GM19324 (cell line): ENCODE data around the gene CCN5.

Experiments used
- ATAC-seq: cut with Tn5 transposase; IDR thresholded peaks from one replicate; pipeline ENCODE4 v1.9.1; 2021; ENCODE audit warnings: mild to moderate bottlenecking, moderate library complexity; ENCODE audit not compliant: unreplicated experiment, low FRiP score

Gene CCN5

DNA sequence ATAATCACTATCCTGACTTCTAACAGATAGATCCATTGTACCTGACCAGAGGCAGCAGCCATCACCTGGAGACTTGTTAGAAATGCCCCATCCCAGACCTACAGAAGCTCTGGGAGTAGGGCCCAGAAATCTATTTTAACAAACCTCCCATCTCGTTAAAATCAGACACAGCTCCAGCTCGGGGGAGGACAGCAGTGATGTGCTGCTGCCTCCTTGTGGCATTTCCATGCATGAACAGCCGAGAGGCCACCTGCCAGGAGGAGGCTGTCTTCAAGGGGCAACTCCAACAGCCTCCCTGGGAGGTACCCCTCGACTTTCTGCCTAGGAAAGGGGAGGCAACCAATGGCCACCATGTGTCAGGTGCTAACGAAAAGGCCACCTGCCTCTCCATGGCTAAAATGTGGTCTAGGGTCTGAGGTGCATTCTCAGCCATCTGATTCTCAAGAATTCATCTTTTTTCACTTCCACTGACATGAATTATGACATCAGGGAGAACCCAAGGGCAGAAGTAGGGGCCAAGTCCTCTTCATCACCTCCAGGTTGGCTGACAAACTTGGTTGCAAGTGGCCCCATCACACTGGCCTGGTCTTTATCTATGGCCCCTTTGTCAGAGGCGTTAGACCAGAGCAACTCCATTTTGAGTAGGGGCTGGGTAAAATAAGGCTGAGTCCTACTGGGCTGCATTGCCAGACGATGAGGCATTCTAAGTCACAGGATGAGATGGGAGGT is 18.3 kb downstream of the CCN5 start:
- ATAC-seq, result no peak

DNA sequence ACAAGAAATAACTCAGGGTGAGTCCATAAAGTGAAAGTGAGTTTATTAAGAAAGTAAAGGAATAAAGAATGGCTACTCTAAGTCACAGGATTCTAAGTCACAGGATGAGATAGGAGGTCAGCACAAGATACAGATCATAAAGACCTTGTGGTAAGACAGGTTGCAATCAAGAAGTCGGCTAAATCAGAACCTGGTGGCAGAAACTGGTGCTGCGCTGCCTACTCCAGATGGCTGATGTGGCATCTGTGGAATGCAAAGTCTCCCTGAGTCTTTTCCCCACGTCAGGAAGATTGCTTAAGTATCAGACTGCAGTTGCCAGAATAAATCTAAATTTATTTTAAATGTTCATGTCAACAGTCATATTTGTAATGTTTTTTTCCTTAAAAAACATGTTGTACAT is 19.8 kb downstream of the CCN5 start:
- no peak for ATAC-seq

- no peak for ATAC-seq
Measured at GRCh38 chr20:44735816-44736169, 20.6 kb downstream of the CCN5 start.

DNA sequence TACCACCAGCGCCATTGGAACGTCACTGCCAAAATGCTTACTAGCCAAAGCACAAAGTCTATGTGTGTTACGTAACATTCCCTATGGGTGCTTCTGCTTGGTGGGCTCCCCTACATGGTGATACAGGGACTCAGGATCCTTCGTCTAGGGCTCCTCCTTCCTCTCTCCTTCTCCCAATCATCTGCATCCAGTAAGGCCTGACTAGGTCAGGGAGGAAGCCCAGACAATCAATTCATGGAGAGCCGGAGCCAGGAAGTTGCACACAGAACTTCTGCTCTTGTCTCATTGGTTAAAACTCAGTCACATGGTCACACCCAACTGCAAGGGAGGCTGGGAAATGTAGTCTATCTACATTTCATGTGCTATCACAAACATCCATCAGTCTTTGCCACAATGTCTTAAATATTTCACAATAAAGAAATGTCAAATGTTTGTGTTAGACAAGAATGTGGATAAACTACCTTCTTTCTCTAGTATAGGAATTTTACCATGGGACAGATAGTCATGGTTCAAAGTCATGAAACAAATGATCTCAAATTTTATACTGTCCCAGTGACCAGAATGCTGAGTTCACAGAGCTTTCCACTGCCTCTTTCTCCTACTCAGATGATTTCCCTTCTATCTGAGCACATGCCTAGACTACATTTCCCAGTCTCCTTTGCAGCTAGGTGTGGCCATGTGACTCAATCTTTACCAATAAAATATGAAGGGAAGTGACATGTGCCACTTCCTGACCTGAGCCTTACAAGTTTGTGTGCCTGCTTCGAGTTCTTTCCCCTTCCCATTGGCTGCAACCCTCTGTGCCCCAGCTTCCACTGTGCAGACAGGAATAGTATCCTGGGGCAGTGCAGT is 21.2 kb downstream of the CCN5 start:
- ATAC-seq, result no peak

DNA sequence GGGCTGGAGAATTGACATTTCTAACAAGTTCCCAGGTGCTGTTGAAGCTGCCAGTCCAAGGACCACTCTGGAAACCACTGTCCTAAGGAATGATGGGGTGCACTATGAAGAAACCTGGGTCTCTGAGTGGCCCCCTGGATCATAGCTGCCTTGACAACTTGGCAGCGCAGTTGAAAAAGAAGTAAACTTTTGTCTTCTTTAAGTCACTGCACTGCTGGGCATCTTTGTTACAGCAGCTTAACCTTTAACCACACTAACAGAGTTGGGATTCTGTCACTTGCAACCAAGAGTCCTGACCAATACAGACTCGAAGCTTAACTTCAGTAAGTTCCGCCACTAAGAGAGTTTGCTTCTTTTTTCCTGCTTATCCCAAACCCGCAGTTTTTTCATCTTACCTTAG is 21.9 kb downstream of the CCN5 start:
- no peak for ATAC-seq

DNA sequence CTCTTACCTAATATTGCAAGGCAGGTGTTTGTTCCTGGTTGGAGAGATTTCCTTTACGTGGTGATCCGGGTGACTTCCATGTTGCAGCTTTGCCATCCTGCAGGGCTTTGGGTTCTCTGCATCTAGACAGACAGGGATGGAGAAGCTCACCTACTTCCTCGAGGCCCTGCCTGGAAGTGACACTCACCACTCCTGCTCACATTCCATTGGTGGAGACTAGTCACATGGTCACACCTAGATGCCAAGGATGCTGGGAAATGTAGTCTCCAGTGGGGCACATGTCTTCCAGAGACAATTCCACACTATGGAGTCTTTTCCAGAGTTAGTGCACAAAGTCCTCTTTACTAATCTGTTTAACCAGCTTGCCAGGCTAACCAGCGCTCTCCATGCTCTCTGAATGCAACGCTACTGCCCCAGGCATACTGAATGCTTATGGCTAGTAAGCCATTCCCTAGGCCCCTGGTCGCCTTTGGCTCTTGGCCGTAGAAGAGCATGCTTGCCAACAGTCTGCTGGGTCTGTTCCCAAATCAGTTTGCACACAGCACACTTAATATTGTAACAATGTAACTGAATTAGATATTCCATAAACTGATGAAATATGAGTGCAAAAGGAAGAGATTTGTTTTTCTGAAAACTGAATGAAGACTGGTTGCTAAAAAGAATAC is 23.8 kb downstream of the CCN5 start:
- no peak for ATAC-seq

GRCh38 chr20:44739942-44740341 is 24.8 kb downstream of the CCN5 start:
- no peak for ATAC-seq

DNA sequence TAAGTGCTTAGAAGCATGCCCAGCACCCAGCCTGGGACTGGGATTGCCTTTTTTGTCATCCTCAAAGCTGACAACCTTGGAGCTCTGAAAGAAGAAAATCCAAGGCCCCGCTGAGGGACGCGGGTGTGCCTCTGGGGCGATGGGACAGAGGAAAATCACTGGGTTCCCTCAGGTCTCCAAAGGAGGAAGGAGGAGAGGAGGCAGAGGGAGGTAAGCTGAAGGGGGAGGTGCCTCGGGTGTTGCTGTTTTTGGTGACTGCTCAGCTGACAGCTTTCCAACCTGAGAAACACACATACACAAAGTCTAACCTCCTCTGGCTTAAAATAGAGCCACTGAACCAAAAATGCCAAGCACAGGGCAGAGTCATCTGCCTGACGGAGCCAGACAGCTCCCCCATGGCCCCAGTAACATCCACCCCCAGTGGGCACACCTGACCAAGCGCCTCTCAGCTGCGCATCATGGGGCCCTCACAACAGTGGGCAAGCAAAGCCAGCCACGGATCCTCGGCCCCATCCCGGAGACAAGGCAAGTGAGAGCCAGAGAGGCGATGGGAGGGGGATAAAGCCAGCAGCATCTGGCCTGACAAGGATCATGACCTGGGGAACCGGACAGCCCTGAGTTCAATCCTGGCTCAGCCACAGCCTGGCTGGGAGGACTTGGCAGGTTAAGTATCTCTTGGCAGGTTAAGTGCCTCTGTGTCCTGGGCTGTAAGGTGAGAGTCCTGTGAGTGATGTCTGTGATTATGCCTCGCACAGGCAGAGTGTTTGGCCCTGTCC is 27.3 kb downstream of the CCN5 start:
- ATAC-seq, result no peak

GRCh38 chr20:44743080-44743701 is 28.0 kb downstream of the CCN5 start:
- ATAC-seq, result no peak

- no peak for ATAC-seq
Measured at GRCh38 chr20:44743916-44744655, 28.9 kb downstream of the CCN5 start.

DNA sequence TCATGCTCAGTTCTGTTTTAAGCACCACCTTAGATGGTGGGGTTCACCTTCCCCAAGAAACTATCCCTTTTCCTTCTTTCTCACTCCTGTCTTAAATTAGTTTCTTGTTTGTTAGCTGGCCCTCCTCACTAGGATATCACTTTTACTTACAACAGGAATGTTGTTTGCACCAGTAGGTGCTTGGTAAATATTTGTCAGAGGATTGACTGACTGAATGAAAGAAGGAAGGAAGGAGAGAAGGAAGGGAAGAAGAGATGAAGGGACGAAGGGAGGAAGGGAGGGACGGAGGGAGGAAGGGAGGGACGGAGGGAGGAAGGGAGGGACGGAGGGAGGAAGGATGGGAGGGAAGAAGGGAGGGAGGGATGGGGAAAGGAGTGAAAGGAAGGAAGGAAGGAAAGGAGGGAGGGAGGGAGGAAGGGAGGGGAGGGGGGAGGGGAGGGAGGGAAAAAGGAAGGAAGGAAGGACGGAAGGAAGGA is 30.0 kb downstream of the CCN5 start:
- no peak for ATAC-seq

DNA sequence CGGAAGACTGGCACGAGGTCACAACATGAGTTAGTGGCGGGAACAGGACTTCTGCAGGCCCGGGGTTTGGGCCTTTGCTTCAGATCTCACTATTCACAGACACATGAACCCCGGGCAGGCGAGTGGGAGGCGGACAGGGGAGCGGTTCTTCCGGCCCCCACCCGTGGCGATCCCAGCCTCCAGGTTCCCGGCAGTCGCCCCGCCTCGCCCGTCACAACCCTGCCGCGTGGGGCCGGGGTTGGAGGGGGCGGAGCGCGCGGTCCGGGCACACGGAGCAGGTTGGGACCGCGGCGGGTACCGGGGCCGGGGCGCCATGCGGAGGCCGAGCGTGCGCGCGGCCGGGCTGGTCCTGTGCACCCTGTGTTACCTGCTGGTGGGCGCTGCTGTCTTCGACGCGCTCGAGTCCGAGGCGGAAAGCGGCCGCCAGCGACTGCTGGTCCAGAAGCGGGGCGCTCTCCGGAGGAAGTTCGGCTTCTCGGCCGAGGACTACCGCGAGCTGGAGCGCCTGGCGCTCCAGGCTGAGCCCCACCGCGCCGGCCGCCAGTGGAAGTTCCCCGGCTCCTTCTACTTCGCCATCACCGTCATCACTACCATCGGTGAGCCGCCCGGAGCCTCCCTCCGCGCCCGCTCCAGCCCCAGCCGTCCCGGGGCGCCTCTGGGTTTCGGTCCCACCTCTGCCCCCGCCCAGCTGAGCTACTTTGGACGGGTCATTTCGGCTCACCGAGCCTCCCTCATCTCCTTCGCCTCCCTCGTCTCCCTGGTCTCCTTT is 30.6 kb downstream of the CCN5 start, which contains the start of gene KCNK15:
TSS of gene KCNK15 (plus strand) at position 268 of the 769 bp plus-strand sequence. CDS start at position 314, 46 bp downstream.
- no peak for ATAC-seq

DNA sequence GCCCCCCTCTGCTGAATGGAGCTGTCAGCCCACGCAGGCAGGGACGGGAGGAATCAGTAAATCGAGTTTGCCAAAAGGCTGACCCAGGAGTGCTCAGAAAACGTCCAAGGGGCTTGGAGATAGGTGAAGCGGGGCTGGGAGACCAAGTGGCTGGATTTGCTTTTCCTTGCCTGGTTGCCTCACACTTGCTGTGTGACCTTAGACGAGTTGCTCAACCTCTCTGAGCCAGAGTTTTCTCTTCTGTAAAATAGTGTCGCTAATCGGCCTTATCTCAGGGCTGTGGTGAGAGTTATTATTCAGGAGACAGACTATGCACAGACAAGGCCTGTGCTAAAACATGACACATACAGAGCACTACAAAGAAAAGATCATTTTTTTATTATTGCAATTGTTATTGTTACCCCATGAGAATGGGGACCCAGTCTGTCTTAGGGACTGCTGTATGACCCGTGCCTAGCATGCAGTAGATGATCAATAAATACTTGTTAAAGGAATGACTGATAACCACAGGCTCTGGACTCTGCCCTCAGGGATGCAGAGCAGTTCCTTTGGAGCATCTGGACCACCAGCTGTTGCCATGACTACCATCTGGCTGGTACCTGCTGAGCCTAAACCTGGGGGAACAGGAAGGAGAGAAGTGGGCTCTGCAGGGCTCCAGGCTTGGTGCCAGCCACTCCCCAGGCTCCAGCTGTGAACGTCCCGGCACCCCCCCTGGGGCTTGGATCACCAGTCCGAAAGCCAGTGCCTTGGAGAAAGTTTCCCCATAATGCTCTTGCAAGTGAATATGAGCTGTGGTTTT is 31.4 kb downstream of the CCN5 start:
- no peak for ATAC-seq

GRCh38 chr20:44747166-44748004 is 32.2 kb downstream of the CCN5 start:
- ATAC-seq, result no peak

GRCh38 chr20:44748005-44748370 is 32.8 kb downstream of the CCN5 start:
- ATAC-seq, result no peak

DNA sequence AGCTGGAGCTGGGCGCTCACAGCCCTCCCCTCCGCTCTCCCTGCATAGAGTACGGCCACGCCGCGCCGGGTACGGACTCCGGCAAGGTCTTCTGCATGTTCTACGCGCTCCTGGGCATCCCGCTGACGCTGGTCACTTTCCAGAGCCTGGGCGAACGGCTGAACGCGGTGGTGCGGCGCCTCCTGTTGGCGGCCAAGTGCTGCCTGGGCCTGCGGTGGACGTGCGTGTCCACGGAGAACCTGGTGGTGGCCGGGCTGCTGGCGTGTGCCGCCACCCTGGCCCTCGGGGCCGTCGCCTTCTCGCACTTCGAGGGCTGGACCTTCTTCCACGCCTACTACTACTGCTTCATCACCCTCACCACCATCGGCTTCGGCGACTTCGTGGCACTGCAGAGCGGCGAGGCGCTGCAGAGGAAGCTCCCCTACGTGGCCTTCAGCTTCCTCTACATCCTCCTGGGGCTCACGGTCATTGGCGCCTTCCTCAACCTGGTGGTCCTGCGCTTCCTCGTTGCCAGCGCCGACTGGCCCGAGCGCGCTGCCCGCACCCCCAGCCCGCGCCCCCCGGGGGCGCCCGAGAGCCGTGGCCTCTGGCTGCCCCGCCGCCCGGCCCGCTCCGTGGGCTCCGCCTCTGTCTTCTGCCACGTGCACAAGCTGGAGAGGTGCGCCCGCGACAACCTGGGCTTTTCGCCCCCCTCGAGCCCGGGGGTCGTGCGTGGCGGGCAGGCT is 35.1 kb downstream of the CCN5 start:
- ATAC-seq, result no peak
